Measurements from ENCODE around the gene GOLGA6A.

GOLGA6A gene

DNA sequence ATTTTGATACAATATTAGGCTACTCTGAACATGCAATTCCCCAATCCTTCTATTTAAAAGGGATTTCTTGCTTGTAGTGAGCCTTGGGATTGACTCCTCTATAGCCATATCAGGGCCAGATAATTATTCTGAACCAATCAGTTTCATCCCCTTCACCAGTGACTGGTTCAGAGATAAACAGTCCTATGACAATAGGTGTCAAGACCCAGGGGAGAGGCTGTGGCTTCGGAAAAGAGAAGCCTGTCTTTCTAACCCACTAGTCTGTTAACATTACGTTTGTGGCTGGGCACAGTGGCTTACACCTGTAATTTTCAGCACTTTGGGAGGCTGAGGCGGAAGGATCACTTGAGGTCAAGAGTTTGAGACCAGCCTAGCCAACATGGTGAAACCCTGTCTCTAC, 41.8 kb upstream of the GOLGA6A start:
- Histone ChIP-seq H3K79me2 (ENCODE audit: insufficient read depth, low read length) (no peaks in the 10 kb centered on the region), H3K9me2 (ENCODE audit: low read depth, low read length) (no peaks in the 10 kb centered on the region), H3K9ac (ENCODE audit: low read length) (no peak overlapping the region), H3F3A (ENCODE audit: insufficient read depth, low read length) (no peaks in the 10 kb centered on the region), H3K4me1 (ENCODE audit: insufficient read depth, low read length, severe bottlenecking) (peaks cover 15% of the 10 kb centered on the region), H3K36me3 (ENCODE audit: insufficient read depth, low read length) (no peaks in the 10 kb centered on the region), H3K27me3 (ENCODE audit: insufficient read depth, low read length) (no peaks in the 10 kb centered on the region), H3K4me3 (ENCODE audit: low read depth, low read length, poor library complexity, severe bottlenecking) (no peak overlapping the region), H3K4me2 (ENCODE audit: low read length) (no peak overlapping the region), H3K9me3 (ENCODE audit: low read length) (no peaks in the 10 kb centered on the region), H4K20me1 (ENCODE audit: insufficient read depth, low read length) (no peaks in the 10 kb centered on the region), H3K27ac (ENCODE audit: low read depth, low read length, poor library complexity, severe bottlenecking) (no peak overlapping the region), H2AFZ (ENCODE audit: low read length) (no peak overlapping the region)
- no peak for TF ChIP-seq EZH2 (IDR thresholded peaks at IDR 0.05; ENCODE audit: borderline replicate concordance, low read length)

DNA sequence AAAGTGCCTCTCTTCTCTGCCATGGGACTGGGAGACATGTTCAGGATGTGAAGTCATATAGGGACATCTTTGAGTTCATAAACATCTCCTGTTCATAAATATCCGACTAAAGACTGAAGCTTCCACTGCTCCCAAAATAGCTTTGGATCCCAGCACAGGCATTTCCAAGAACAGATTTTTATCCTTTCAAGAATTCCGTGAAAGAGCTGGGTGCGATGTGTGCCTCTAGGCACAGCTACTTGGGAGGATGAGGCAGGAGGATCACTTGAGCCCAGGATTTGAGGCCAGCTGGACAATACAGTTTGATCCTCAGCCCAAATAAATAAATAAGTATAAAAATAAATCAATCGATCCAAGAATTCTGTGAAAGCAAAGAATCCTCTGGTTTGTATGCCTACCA, 41.3 kb upstream of the GOLGA6A start:
- H3K9ac ChIP-seq (ENCODE audit: low read length), result no peak overlapping the region
- no peaks in the 10 kb centered on the region for H4K20me1 ChIP-seq (ENCODE audit: insufficient read depth, low read length)
- TF ChIP-seq, protein P1, sequence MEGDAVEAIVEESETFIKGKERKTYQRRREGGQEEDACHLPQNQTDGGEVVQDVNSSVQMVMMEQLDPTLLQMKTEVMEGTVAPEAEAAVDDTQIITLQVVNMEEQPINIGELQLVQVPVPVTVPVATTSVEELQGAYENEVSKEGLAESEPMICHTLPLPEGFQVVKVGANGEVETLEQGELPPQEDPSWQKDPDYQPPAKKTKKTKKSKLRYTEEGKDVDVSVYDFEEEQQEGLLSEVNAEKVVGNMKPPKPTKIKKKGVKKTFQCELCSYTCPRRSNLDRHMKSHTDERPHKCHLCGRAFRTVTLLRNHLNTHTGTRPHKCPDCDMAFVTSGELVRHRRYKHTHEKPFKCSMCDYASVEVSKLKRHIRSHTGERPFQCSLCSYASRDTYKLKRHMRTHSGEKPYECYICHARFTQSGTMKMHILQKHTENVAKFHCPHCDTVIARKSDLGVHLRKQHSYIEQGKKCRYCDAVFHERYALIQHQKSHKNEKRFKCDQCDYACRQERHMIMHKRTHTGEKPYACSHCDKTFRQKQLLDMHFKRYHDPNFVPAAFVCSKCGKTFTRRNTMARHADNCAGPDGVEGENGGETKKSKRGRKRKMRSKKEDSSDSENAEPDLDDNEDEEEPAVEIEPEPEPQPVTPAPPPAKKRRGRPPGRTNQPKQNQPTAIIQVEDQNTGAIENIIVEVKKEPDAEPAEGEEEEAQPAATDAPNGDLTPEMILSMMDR (IDR thresholded peaks at IDR 0.05; ENCODE audit: low read length), result no peak
- TF ChIP-seq EZH2 (IDR thresholded peaks at IDR 0.05; ENCODE audit: borderline replicate concordance, low read length), result no peak
- no peak overlapping the region for H3K4me3 ChIP-seq (ENCODE audit: low read depth, low read length, poor library complexity, severe bottlenecking)
- H3K9me3 ChIP-seq (ENCODE audit: low read length), result no peaks in the 10 kb centered on the region
- peaks cover 15% of the 10 kb centered on the region for H3K4me1 ChIP-seq (ENCODE audit: insufficient read depth, low read length, severe bottlenecking)
- no peaks in the 10 kb centered on the region for H3F3A ChIP-seq (ENCODE audit: insufficient read depth, low read length)
- H3K27ac ChIP-seq (ENCODE audit: low read depth, low read length, poor library complexity, severe bottlenecking), result no peak overlapping the region
- H3K36me3 ChIP-seq (ENCODE audit: insufficient read depth, low read length), result no peaks in the 10 kb centered on the region
- no peaks in the 10 kb centered on the region for H3K9me2 ChIP-seq (ENCODE audit: low read depth, low read length)
- H3K4me2 ChIP-seq (ENCODE audit: low read length), result no peak overlapping the region; the same call in 1 of the 2 replicates
- H2AFZ ChIP-seq (ENCODE audit: low read length), result no peak overlapping the region
- H3K79me2 ChIP-seq (ENCODE audit: insufficient read depth, low read length), result no peaks in the 10 kb centered on the region
- no peaks in the 10 kb centered on the region for H3K27me3 ChIP-seq (ENCODE audit: insufficient read depth, low read length)

GRCh38 chr15:74123131-74123429, 40.7 kb upstream of the GOLGA6A start:
- peak overlapping the region; percentile 32 for H3K27ac ChIP-seq (ENCODE audit: low read depth, low read length, poor library complexity, severe bottlenecking)
- H3K9me2 ChIP-seq (ENCODE audit: low read depth, low read length), result no peaks in the 10 kb centered on the region
- peak overlapping the region; percentile 11; the same call in 1 of the 2 replicates for H3K4me2 ChIP-seq (ENCODE audit: low read length)
- no peaks in the 10 kb centered on the region for H4K20me1 ChIP-seq (ENCODE audit: insufficient read depth, low read length)
- TF ChIP-seq EZH2 (IDR thresholded peaks at IDR 0.05; ENCODE audit: borderline replicate concordance, low read length), result no peak
- TF ChIP-seq, protein P1 (IDR thresholded peaks at IDR 0.05; ENCODE audit: low read length), result no peak
- no peaks in the 10 kb centered on the region for H3K36me3 ChIP-seq (ENCODE audit: insufficient read depth, low read length)
- H3K9me3 ChIP-seq (ENCODE audit: low read length), result no peaks in the 10 kb centered on the region
- H3K4me1 ChIP-seq (ENCODE audit: insufficient read depth, low read length, severe bottlenecking), result peaks cover 15% of the 10 kb centered on the region
- H3K79me2 ChIP-seq (ENCODE audit: insufficient read depth, low read length), result no peaks in the 10 kb centered on the region
- no peak overlapping the region for H3K9ac ChIP-seq (ENCODE audit: low read length)
- no peak overlapping the region for H3K4me3 ChIP-seq (ENCODE audit: low read depth, low read length, poor library complexity, severe bottlenecking)
- no peak overlapping the region for H2AFZ ChIP-seq (ENCODE audit: low read length)
- H3K27me3 ChIP-seq (ENCODE audit: insufficient read depth, low read length), result no peaks in the 10 kb centered on the region
- no peaks in the 10 kb centered on the region for H3F3A ChIP-seq (ENCODE audit: insufficient read depth, low read length)

DNA sequence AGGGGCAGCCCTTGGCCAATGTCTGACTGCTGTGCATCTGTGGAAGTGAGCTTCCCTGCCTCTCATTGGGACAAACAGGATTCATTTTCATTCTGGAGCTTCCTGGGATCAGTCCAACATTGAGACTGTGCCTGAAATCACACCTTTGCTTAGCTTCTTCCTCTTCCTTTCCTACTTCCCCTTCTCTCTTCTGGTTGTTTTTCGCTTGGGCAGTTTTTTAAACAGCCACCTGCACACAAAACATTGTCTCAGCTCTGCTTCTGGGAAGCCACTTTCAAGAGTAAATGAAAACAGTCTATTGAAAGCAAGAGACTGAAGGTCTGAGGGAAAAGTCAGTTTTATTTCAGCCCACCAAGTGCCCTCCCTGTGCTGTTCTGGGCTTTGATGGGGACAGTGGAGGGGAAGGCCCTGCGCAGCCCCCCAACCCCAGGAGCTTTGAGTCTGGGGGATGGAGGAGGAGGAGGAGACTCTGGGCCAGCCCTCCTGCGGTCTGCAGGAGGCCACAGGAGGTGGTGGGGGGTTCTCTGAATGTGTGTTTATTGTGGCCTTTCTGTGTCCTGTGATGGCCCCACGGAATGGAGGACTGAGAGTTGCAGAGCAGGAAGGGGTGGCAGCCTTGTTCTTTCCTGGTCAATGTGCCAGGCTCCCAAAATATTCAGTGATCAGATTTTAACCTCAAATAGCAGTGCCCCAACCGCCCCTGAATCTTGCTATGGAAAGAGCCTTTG, 40.2 kb upstream of the GOLGA6A start:
- Histone ChIP-seq H2AFZ (ENCODE audit: low read length) (no peak overlapping the region), H3K4me2 (ENCODE audit: low read length) (peak overlapping the region; percentile 11; the same call in 1 of the 2 replicates), H3K9ac (ENCODE audit: low read length) (no peak overlapping the region), H3K27ac (ENCODE audit: low read depth, low read length, poor library complexity, severe bottlenecking) (peak overlapping the region; percentile 32), H3K27me3 (ENCODE audit: insufficient read depth, low read length) (no peaks in the 10 kb centered on the region), H3K4me3 (ENCODE audit: low read depth, low read length, poor library complexity, severe bottlenecking) (no peak overlapping the region), H4K20me1 (ENCODE audit: insufficient read depth, low read length) (no peaks in the 10 kb centered on the region), H3K79me2 (ENCODE audit: insufficient read depth, low read length) (no peaks in the 10 kb centered on the region), H3K9me3 (ENCODE audit: low read length) (no peaks in the 10 kb centered on the region), H3F3A (ENCODE audit: insufficient read depth, low read length) (no peaks in the 10 kb centered on the region), H3K9me2 (ENCODE audit: low read depth, low read length) (no peaks in the 10 kb centered on the region), H3K36me3 (ENCODE audit: insufficient read depth, low read length) (no peaks in the 10 kb centered on the region), H3K4me1 (ENCODE audit: insufficient read depth, low read length, severe bottlenecking) (peaks cover 15% of the 10 kb centered on the region)
- TF ChIP-seq, protein P1 (IDR thresholded peaks at IDR 0.05; ENCODE audit: low read length), result no peak
- no peak for TF ChIP-seq EZH2 (IDR thresholded peaks at IDR 0.05; ENCODE audit: borderline replicate concordance, low read length)

Data from OCI-LY1 (cell line).